Ishikawa (cell line): ENCODE data around the gene LRIG2.

Experiments used
- CEBPB ChIP-seq: IDR thresholded peaks from 2 replicates; pipeline ENCODE4 v1.6.1; 2012
- CREB1 ChIP-seq: IDR thresholded peaks from 2 replicates; pipeline ENCODE4 v1.6.1; 2012; ENCODE audit warnings: low read depth
- EGR1 ChIP-seq: IDR thresholded peaks from 2 replicates; pipeline ENCODE4 v1.6.1; 2012
- EP300 ChIP-seq: IDR thresholded peaks from 2 replicates; pipeline ENCODE4 v1.6.1; 2012; ENCODE audit warnings: borderline replicate concordance
- FOXM1 ChIP-seq: IDR thresholded peaks from 2 replicates; pipeline ENCODE4 v1.6.1; 2012; ENCODE audit warnings: low read depth, borderline replicate concordance
- NFIC ChIP-seq: IDR thresholded peaks from 2 replicates; pipeline ENCODE4 v1.6.1; 2012
- RAD21 ChIP-seq: IDR thresholded peaks from 2 replicates; pipeline ENCODE4 v1.6.1; 2012; ENCODE audit warnings: low read depth
- TAF1 ChIP-seq: IDR thresholded peaks from 2 replicates; pipeline ENCODE4 v1.6.1; 2012; ENCODE audit warnings: low read depth, mild to moderate bottlenecking
- TCF12 ChIP-seq: IDR thresholded peaks from 2 replicates; pipeline ENCODE4 v1.6.1; 2012; ENCODE audit warnings: low read depth
- TEAD4 ChIP-seq: IDR thresholded peaks from 2 replicates; pipeline ENCODE4 v1.6.1; 2012
- YY1 ChIP-seq: IDR thresholded peaks from 2 replicates; pipeline ENCODE4 v1.6.1; 2012; ENCODE audit warnings: low read depth
- ZBTB7A ChIP-seq: IDR thresholded peaks from 2 replicates; pipeline ENCODE4 v1.6.1; 2012; ENCODE audit warnings: low read depth
- TF ChIP-seq, protein P1 (sequence below): IDR thresholded peaks from 2 replicates; pipeline ENCODE4 v1.6.1; 2012
- TF ChIP-seq, protein P2 (sequence below): IDR thresholded peaks from 2 replicates; pipeline ENCODE4 v1.6.1; 2012
- TF ChIP-seq, protein P3 (sequence below): IDR thresholded peaks from 2 replicates; pipeline ENCODE4 v1.6.1; 2012; ENCODE audit warnings: low read depth, mild to moderate bottlenecking

LRIG2 gene

DNA sequence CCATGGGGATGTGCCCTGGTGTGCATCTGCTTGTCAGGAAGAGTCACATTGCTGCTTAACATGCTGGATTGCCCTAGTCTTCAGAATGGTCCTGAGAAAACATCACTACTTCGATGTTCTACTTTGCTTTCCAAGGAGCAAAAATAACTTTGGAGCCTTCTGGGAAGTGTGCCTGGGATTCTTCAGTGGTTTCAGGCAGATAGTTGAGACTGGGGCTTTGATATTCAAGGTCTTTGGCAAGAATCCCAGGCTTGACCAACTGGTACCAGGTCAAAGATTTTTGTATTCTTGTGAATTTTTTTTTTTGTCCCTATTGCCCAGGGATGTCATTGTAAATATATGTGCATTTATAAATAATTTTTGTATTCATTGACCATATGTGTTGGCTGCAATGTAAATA lies 51.4 kb downstream of the LRIG2 start:
- TF ChIP-seq TEAD4, result no peak
- TF ChIP-seq, protein P1, sequence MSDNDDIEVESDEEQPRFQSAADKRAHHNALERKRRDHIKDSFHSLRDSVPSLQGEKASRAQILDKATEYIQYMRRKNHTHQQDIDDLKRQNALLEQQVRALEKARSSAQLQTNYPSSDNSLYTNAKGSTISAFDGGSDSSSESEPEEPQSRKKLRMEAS, result no peak
- TF ChIP-seq YY1, result no peak
- TF ChIP-seq CEBPB, result no peak
- no peak for TF ChIP-seq RAD21
- TF ChIP-seq TAF1, result no peak
- TF ChIP-seq EGR1, result no peak
- TF ChIP-seq ZBTB7A, result no peak
- TF ChIP-seq, protein P2, sequence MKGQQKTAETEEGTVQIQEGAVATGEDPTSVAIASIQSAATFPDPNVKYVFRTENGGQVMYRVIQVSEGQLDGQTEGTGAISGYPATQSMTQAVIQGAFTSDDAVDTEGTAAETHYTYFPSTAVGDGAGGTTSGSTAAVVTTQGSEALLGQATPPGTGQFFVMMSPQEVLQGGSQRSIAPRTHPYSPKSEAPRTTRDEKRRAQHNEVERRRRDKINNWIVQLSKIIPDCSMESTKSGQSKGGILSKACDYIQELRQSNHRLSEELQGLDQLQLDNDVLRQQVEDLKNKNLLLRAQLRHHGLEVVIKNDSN, result no peak
- TF ChIP-seq, protein P3, sequence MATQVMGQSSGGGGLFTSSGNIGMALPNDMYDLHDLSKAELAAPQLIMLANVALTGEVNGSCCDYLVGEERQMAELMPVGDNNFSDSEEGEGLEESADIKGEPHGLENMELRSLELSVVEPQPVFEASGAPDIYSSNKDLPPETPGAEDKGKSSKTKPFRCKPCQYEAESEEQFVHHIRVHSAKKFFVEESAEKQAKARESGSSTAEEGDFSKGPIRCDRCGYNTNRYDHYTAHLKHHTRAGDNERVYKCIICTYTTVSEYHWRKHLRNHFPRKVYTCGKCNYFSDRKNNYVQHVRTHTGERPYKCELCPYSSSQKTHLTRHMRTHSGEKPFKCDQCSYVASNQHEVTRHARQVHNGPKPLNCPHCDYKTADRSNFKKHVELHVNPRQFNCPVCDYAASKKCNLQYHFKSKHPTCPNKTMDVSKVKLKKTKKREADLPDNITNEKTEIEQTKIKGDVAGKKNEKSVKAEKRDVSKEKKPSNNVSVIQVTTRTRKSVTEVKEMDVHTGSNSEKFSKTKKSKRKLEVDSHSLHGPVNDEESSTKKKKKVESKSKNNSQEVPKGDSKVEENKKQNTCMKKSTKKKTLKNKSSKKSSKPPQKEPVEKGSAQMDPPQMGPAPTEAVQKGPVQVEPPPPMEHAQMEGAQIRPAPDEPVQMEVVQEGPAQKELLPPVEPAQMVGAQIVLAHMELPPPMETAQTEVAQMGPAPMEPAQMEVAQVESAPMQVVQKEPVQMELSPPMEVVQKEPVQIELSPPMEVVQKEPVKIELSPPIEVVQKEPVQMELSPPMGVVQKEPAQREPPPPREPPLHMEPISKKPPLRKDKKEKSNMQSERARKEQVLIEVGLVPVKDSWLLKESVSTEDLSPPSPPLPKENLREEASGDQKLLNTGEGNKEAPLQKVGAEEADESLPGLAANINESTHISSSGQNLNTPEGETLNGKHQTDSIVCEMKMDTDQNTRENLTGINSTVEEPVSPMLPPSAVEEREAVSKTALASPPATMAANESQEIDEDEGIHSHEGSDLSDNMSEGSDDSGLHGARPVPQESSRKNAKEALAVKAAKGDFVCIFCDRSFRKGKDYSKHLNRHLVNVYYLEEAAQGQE, result no peak
- no peak for TF ChIP-seq CREB1
- no peak for TF ChIP-seq EP300
- TF ChIP-seq NFIC, result no peak
- no peak for TF ChIP-seq TCF12
- no peak for TF ChIP-seq FOXM1

DNA sequence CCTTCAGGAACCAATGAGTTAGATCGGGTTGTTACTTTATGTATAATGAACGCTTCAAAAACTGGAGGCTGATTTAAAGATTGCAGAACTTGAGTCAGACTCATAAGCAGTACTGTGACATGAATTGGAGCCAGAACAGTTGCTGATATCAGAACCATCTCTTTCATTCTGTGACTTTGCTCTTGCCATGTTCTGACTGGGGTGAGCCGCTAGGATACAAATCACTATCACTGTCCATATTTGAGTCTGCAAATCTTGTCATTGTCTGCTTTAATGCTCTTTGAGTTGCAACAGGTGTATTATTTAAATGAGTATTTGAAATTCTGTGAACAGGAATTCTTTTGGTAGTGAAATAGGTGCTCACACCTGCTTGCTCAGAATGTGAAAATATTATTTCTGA lies 52.5 kb downstream of the LRIG2 start:
- TF ChIP-seq RAD21, result no peak
- no peak for TF ChIP-seq EGR1
- TF ChIP-seq YY1, result no peak
- TF ChIP-seq NFIC, result no peak
- no peak for TF ChIP-seq ZBTB7A
- TF ChIP-seq, protein P1, result no peak
- TF ChIP-seq CREB1, result no peak
- TF ChIP-seq, protein P3, result no peak
- TF ChIP-seq TAF1, result no peak
- no peak for TF ChIP-seq TEAD4
- TF ChIP-seq CEBPB, result no peak
- TF ChIP-seq, protein P2, result no peak
- no peak for TF ChIP-seq FOXM1
- no peak for TF ChIP-seq TCF12
- TF ChIP-seq EP300, result no peak

DNA sequence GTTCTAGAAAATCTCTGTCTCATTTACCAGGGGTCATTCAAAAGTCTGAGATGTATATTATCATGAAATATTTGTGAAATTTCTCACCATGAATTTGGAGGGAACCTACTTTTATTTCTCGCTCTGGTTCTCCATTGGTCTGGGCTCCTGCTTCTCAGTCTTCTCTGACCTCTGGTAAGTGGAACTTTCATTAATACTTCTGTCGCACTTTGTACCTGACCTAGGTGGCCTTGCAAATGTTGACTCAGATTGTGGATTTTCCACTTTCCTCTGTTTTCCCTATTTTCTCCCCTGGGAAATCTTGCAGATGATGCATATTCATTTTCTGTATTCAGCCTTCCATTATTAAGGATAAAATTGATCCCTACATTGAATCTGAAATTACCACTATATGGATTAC lies 53.2 kb downstream of the LRIG2 start:
- TF ChIP-seq TEAD4, result no peak
- no peak for TF ChIP-seq TAF1
- TF ChIP-seq CEBPB, result no peak
- TF ChIP-seq, protein P3, result no peak
- no peak for TF ChIP-seq EGR1
- TF ChIP-seq CREB1, result no peak
- TF ChIP-seq YY1, result no peak
- no peak for TF ChIP-seq TCF12
- TF ChIP-seq, protein P2, result no peak
- TF ChIP-seq EP300, result no peak
- TF ChIP-seq FOXM1, result no peak
- no peak for TF ChIP-seq NFIC

DNA sequence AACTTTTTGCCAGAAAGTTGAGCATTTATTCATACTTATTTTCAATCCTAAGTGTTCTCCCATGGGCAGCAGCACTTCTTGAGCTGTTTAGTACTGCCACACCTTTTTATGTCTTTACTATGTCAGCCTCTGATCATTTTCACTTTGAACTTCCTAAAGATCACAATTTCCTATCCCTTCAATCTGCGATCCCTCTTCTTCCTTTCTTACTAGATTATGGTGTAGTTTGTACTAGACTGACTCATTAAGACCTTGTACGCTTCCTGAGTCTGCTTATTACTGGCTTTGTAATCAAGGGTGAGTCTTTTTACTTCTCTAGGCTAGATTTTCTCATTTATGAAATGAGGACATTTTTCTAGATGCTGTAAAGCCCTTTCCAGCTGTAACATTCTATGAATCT lies 55.1 kb downstream of the LRIG2 start:
- no peak for TF ChIP-seq NFIC
- TF ChIP-seq CEBPB, result no peak
- TF ChIP-seq TCF12, result no peak
- TF ChIP-seq, protein P2, result no peak
- TF ChIP-seq EP300, result no peak
- TF ChIP-seq RAD21, result no peak
- no peak for TF ChIP-seq EGR1
